Transverse colon (tissue), 4 donors: Measurements from ENCODE around the gene UBE2U. TPM values are rescaled to one million over a fixed set of nuclear protein-coding genes. Genes with fewer than 3 reads are reported as not detected.
"Not testable (repeated sequence)": the region's sequence is repeated elsewhere in the genome, so short reads cannot be mapped to it uniquely, and the experiment has no call there.

Source experiments
- DNase-seq: peaks from one replicate; pipeline ENCODE4 v3.0.0-alpha.2; 2019
- H3K27ac ChIP-seq, 4 donors: fragments of 200-600 bp; sonication (generic); 2 replicates each; pipeline ENCODE4 v1.5.1; 2016 to 2018; ENCODE audit warnings: inconsistent platforms in 4 of 4
- H3K27me3 ChIP-seq: fragments of 200-600 bp; sonication (generic); 2 replicates; pipeline ENCODE4 v1.5.1; 2017; ENCODE audit warnings: inconsistent platforms
- H3K36me3 ChIP-seq, 4 donors: fragments of 200-600 bp; sonication (generic); 2 replicates each; pipeline ENCODE4 v1.5.1; 2017 to 2019; ENCODE audit warnings: inconsistent platforms in 4 of 4
- H3K4me1 ChIP-seq, 4 donors: fragments of 200-600 bp; sonication (generic); 2 replicates each; pipeline ENCODE4 v1.5.1; 2017 to 2020; ENCODE audit warnings: inconsistent platforms in 4 of 4
- H3K4me3 ChIP-seq, 4 donors: fragments of 200-600 bp; sonication (generic); 1 replicate in 1 of 4; 2 replicates in 3 of 4; pipeline versions ENCODE4 v1.5.1 to v1.6.1; 2017 to 2019; ENCODE audit warnings: inconsistent platforms in 4 of 4
- H3K9me3 ChIP-seq, 2 donors: fragments of 200-600 bp; sonication (generic); 2 replicates each; pipeline ENCODE4 v1.5.1; 2017 to 2019; ENCODE audit warnings: inconsistent platforms in 2 of 2
- EP300 ChIP-seq: sonication (generic); formaldehyde crosslinking; IDR thresholded peaks from one replicate; pipeline ENCODE4 v1.6.1; 2017; ENCODE audit warnings: antibody characterized with exemption, low read depth
- POLR2A ChIP-seq: fragments of 450-650 bp; IDR thresholded peaks from one replicate; pipeline ENCODE4 v1.6.1; 2016; ENCODE audit warnings: antibody characterized with exemption, mild to moderate bottlenecking, moderate library complexity
- POLR2AphosphoS5 ChIP-seq, 3 donors: sonication (generic); formaldehyde crosslinking; IDR thresholded peaks; one replicate each; pipeline ENCODE4 v1.6.1; 2016; ENCODE audit warnings: antibody characterized with exemption in 3 of 3
- WGBS, 2 donors: methylation state at CpG; one replicate each; pipeline ENCODE4 v1.1.5; 2018; ENCODE audit warnings: low coverage in 1 of 2; 5-methylcytosine and 5-hydroxymethylcytosine counted together
- in situ Hi-C, 4 donors: fragments of 200-750 bp; cut with MboI; loops; one replicate each; pipeline versions ENCODE4 v1.15.0 to v1.15.1; 2017; ENCODE audit warnings: low sequenced_read_pairs in 3 of 4, low pct_ligation_motif_present in 1 of 4, low pct_unique_long_range_greater_than_20kb in 1 of 4
- intact Hi-C: fragments of 100-400 bp; cut with DNase I; formaldehyde crosslinking; loops from one replicate; pipeline ENCODE4 v1.15.1; 2023; ENCODE audit warnings: low total_unique reads
- total RNA-seq, 4 donors: library from RNA; depleted of rRNA; stranded (reverse); fragments of >200 nt; gene quantifications; one replicate each; pipeline ENCODE4 v1.1.0, GENCODE V29; 2016
- TF ChIP-seq, protein P1 (sequence below), 5 experiments: fragments of 200-600 bp in 3 of 5; fragments of 450-650 bp in 2 of 5; sonication (generic) in 3 of 5; IDR thresholded peaks; 1 replicate in 2 of 5; 2 replicates in 3 of 5; pipeline ENCODE4 v1.5.1; 2016 to 2017; ENCODE audit warnings: antibody characterized with exemption in 5 of 5, inconsistent platforms in 3 of 5, mild to moderate bottlenecking in 2 of 5, moderate library complexity in 1 of 5

The UBE2U gene
- total RNA-seq, 4 donors from 2014 or later = not detected

DNA sequence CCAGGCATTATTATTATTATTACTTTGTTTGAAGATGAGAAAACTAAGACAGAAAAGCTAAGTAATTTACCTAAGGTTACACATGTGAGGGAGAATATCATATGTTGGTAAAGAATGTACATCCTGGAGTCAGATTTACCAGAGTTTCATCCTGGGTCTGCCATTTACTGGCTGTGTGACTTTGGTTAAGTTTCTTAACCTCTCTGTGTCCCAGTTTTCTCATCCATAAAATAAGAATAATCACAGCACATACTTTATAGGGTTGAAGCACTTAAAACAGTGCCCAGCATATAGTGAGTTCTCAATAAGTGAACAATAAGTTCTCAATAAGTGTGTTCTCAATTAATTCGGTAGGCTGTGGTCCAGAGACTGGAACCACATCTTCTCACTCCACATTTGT is 32.5 kb downstream of the UBE2U start:
- Histone ChIP-seq H3K4me3 (no peak overlapping the region), H3K36me3 (no peaks in the 10 kb centered on the region), H3K4me1 (no peaks in the 10 kb centered on the region), H3K27ac (no peak overlapping the region), H3K27me3 (no peaks in the 10 kb centered on the region), H3K9me3 (no peaks in the 10 kb centered on the region)
- 83 to 90% methylated on average over 1 of the region's 1 CpG for WGBS, 2 donors
- DNase-seq = no peak
- TF ChIP-seq EP300 (no peak), POLR2A (no peak)
- TF ChIP-seq, protein P1, sequence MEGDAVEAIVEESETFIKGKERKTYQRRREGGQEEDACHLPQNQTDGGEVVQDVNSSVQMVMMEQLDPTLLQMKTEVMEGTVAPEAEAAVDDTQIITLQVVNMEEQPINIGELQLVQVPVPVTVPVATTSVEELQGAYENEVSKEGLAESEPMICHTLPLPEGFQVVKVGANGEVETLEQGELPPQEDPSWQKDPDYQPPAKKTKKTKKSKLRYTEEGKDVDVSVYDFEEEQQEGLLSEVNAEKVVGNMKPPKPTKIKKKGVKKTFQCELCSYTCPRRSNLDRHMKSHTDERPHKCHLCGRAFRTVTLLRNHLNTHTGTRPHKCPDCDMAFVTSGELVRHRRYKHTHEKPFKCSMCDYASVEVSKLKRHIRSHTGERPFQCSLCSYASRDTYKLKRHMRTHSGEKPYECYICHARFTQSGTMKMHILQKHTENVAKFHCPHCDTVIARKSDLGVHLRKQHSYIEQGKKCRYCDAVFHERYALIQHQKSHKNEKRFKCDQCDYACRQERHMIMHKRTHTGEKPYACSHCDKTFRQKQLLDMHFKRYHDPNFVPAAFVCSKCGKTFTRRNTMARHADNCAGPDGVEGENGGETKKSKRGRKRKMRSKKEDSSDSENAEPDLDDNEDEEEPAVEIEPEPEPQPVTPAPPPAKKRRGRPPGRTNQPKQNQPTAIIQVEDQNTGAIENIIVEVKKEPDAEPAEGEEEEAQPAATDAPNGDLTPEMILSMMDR (IDR thresholded peaks at IDR 0.05) = no peak
- in situ Hi-C loops (loop anchor here in 3 of 4 donors (10.0 to 25.0 kb wide), 3 partner anchors 101 to 624 kb away; no protein-coding TSS in a partner anchor), intact Hi-C loops (no loop called here)

DNA sequence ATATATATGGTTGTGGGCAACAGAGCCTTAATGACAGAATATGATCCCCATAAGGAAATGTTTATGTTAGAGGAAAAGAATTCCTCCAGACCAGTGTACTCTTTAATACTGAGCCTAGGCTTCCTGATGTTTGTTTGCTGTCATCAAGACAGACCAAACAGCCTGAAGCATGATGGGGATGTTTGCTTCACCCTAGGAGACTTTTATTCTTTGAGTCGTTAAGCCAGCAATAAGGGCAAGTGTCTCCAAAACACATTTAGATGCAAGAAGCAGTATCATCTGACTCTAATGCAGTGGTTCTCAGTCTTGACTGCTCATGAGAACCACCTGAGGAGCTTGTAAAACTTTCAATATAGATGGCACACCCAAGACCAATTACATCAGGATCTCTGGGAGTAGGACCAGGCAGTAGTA is 33.1 kb downstream of the UBE2U start:
- 43 to 62% methylated on average over 1 of the region's 1 CpG for WGBS, 2 donors

DNA sequence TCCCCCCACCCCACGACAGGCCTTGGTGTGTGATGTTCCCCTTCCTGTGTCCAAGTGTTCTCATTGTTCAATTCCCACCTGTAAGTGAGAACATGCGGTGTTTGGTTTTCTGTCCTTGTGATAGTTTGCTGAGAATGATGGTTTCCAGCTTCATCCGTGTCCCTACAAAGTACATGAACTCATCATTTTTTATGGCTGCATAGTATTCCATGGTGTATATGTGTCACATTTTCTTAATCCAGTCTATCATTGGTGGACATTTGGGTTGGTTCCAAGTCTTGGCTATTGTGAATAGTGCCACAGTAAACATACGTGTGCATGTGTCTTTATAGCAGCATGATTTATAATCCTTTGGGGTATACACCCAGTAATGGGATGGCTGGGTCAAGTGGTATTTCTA is 36.1 kb downstream of the UBE2U start:
- DNase-seq, H3K4me3 ChIP-seq, H3K9me3 ChIP-seq, H3K27ac ChIP-seq, H3K27me3 ChIP-seq, H3K36me3 ChIP-seq, H3K4me1 ChIP-seq, intact Hi-C loops: not testable (repeated sequence)
- in situ Hi-C loops = loop anchor here in 3 of 4 donors (10.0 to 25.0 kb wide), 3 partner anchors 105 to 627 kb away; no protein-coding TSS in a partner anchor
- 74 to 81% methylated on average over 3 to 4 of the region's 4 CpGs for WGBS, 2 donors

More for the DNA sequence above, 33.1 kb downstream of the UBE2U start:
- DNase-seq = no peak
- H3K36me3 ChIP-seq = no peaks in the 10 kb centered on the region
- in situ Hi-C loops (loop anchor here in 3 of 4 donors (10.0 to 25.0 kb wide), 3 partner anchors 102 to 624 kb away; no protein-coding TSS in a partner anchor), intact Hi-C loops (no loop called here)
- H3K27ac ChIP-seq = no peak overlapping the region
- H3K9me3 ChIP-seq = no peaks in the 10 kb centered on the region
- no peaks in the 10 kb centered on the region for H3K27me3 ChIP-seq
- H3K4me3 ChIP-seq = no peak overlapping the region
- no peaks in the 10 kb centered on the region for H3K4me1 ChIP-seq
- TF ChIP-seq POLR2A = no peak
- TF ChIP-seq EP300 = no peak
- TF ChIP-seq, protein P1 (IDR thresholded peaks at IDR 0.05) = no peak
- no peak for TF ChIP-seq POLR2AphosphoS5 (IDR thresholded peaks at IDR 0.05)

DNA sequence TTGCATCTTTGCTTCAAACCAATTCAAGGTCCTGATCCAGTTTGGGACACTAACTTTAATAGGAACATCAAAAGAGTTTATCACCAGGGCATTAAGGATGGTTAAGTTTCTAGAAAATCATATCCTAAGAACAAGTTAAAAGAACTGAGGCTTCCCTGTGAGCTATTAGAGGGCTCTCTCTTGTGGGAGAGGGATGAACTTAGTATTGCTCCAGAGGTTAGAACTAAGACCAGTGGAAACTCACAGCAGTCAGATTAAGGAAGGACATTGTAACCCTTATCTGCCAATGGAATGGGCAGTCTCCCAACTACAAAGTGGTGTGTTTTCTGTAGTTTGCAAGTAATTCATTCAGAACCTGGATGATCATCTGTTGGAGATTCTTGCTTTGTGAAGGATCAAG is 36.8 kb downstream of the UBE2U start:
- H3K4me1 ChIP-seq = peaks cover 0 to under 1% (median 0%) of the 10 kb centered on the region in 4 donors
- no peak overlapping the region for H3K27ac ChIP-seq
- H3K27me3 ChIP-seq = no peaks in the 10 kb centered on the region
- H3K36me3 ChIP-seq = no peaks in the 10 kb centered on the region
- intact Hi-C loops = loop anchor here (10.0 kb wide), 2 partner anchors 565 to 665 kb away; no protein-coding TSS in a partner anchor
- TF ChIP-seq POLR2AphosphoS5 (IDR thresholded peaks at IDR 0.05) = no peak
- no peak for TF ChIP-seq POLR2A
- TF ChIP-seq EP300 = no peak
- TF ChIP-seq, protein P1 (IDR thresholded peaks at IDR 0.05) = no peak
- no peaks in the 10 kb centered on the region for H3K9me3 ChIP-seq
- no peak for DNase-seq
- in situ Hi-C loops = loop anchor here (5.0 to 25.0 kb wide), 5 partner anchors 553 to 628 kb away; no protein-coding TSS in a partner anchor
- H3K4me3 ChIP-seq = no peak overlapping the region

DNA sequence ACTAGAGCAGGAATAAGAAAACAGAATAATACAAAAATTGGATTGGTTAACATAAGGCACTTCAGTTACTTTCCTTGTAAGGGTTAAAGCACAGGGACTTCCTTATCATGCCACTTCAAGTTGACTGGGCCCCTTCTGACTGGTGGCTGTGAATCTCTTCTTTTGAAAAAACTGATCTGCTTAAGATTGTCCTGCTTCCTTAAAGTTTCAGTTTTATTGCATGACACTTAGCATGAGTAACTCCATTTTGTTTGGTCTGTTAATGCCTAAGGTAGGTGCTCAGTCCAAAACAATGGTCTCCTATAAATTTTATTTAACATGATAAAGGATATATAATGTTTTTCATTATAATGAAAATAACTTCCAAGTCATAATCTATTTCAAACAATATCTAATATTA is 37.6 kb downstream of the UBE2U start:
- Histone ChIP-seq H3K27me3 (no peaks in the 10 kb centered on the region), H3K9me3 (no peaks in the 10 kb centered on the region), H3K4me1 (peaks cover 0 to 6% (median 0%) of the 10 kb centered on the region in 4 donors), H3K36me3 (no peaks in the 10 kb centered on the region), H3K4me3 (no peak overlapping the region), H3K27ac (no peak overlapping the region)
- in situ Hi-C loops (loop anchor here (5.0 to 25.0 kb wide), 5 partner anchors 554 to 629 kb away; no protein-coding TSS in a partner anchor), intact Hi-C loops (loop anchor here (10.0 kb wide), 2 partner anchors 566 to 666 kb away; no protein-coding TSS in a partner anchor)
- TF ChIP-seq, protein P1 (IDR thresholded peaks at IDR 0.05) = no peak
- no peak for TF ChIP-seq POLR2AphosphoS5 (IDR thresholded peaks at IDR 0.05)
- no peak for TF ChIP-seq EP300
- no peak for TF ChIP-seq POLR2A
- no peak for DNase-seq
